RWPE2 (cell line): Measurements from ENCODE around the gene NRF1.

Experiments used
- ATAC-seq: fragments of 200-7000 bp; cut with Tn5 transposase; 3 replicates; pipeline ENCODE4 v1.9.1; 2021; ENCODE audit warnings: low read depth
- DNase-seq: peaks from one replicate; pipeline ENCODE4 v3.0.0-alpha.2; 2020; ENCODE audit warnings: low spot score
- H3K27ac ChIP-seq: fragments of 450-650 bp; 2 replicates; pipeline ENCODE4 v1.5.1; 2017; ENCODE audit warnings: mild to moderate bottlenecking; ENCODE audit not compliant: poor library complexity, severe bottlenecking
- H3K27me3 ChIP-seq: fragments of 250-450 bp; sonication (Bioruptor Pico); 2 replicates; pipeline ENCODE4 v1.5.1; 2021; ENCODE audit warnings: mild to moderate bottlenecking, moderate library complexity; ENCODE audit not compliant: insufficient read depth, poor library complexity, severe bottlenecking
- H3K36me3 ChIP-seq: fragments of 250-450 bp; sonication (Bioruptor Pico); 2 replicates; pipeline ENCODE4 v1.5.1; 2020; ENCODE audit warnings: low read depth, mild to moderate bottlenecking, moderate library complexity
- H3K4me1 ChIP-seq: fragments of 250-450 bp; sonication (Bioruptor Pico); 2 replicates; pipeline ENCODE4 v1.5.1; 2021; ENCODE audit warnings: mild to moderate bottlenecking, moderate library complexity; ENCODE audit not compliant: insufficient read depth, poor library complexity, severe bottlenecking
- H3K4me3 ChIP-seq: fragments of 250-450 bp; sonication (Bioruptor Pico); 2 replicates; pipeline ENCODE4 v1.5.1; 2021; ENCODE audit warnings: mild to moderate bottlenecking, moderate library complexity; ENCODE audit not compliant: severe bottlenecking
- H3K9me3 ChIP-seq: fragments of 250-450 bp; sonication (Bioruptor Pico); 2 replicates; pipeline ENCODE4 v1.5.1; 2021; ENCODE audit warnings: mild to moderate bottlenecking, moderate library complexity; ENCODE audit not compliant: severe bottlenecking
- CTCF ChIP-seq: fragments of 450-650 bp; IDR thresholded peaks from one replicate; pipeline ENCODE4 v1.5.1; 2017; ENCODE audit warnings: mild to moderate bottlenecking, moderate library complexity; ENCODE audit not compliant: poor library complexity, severe bottlenecking

Gene NRF1

GRCh38 chr7:129754406-129754805 lies 142.9 kb downstream of the NRF1 start:
- H3K27me3 ChIP-seq: no peaks in the 10 kb centered on the region
- H3K36me3 ChIP-seq: 0 out of 2 replicates have a peak, but pooled peaks cover 4% of the 10 kb centered on the region
- ATAC-seq: no peak
- no peak overlapping the region for H3K27ac ChIP-seq
- H3K4me3 ChIP-seq: no peak overlapping the region
- H3K4me1 ChIP-seq: no peaks in the 10 kb centered on the region
- no peaks in the 10 kb centered on the region for H3K9me3 ChIP-seq
- no peak for DNase-seq
- TF ChIP-seq CTCF: no peak

- Histone ChIP-seq H3K4me1 (no peaks in the 10 kb centered on the region), H3K27ac (no peak overlapping the region), H3K4me3 (no peak overlapping the region), H3K9me3 (no peaks in the 10 kb centered on the region), H3K27me3 (no peaks in the 10 kb centered on the region), H3K36me3 (0 out of 2 replicates have a peak, but pooled peaks cover 4% of the 10 kb centered on the region)
- no peak for TF ChIP-seq CTCF
- ATAC-seq (no peak), DNase-seq (no peak)
These were observed 146.5 kb downstream of the NRF1 start for GRCh38 chr7:129757991-129758390.

- TF ChIP-seq CTCF: no peak
- no peaks in the 10 kb centered on the region for H3K9me3 ChIP-seq
- no peak for DNase-seq
- H3K27me3 ChIP-seq: no peaks in the 10 kb centered on the region
- no peaks in the 10 kb centered on the region for H3K4me1 ChIP-seq
- no peak overlapping the region for H3K4me3 ChIP-seq
- no peak overlapping the region for H3K27ac ChIP-seq
- no peak for ATAC-seq
- no peaks in the 10 kb centered on the region for H3K36me3 ChIP-seq
These were observed 151.0 kb downstream of the NRF1 start for GRCh38 chr7:129762387-129762969.

GRCh38 chr7:129764247-129765084 lies 152.9 kb downstream of the NRF1 start:
- Histone ChIP-seq H3K4me3 (no peak overlapping the region), H3K27ac (no peak overlapping the region), H3K36me3 (no peaks in the 10 kb centered on the region), H3K9me3 (no peaks in the 10 kb centered on the region), H3K4me1 (no peaks in the 10 kb centered on the region), H3K27me3 (no peaks in the 10 kb centered on the region)
- no peak for TF ChIP-seq CTCF
- ATAC-seq: no peak
- no peak for DNase-seq

- no peaks in the 10 kb centered on the region for H3K4me1 ChIP-seq
- TF ChIP-seq CTCF: no peak
- H3K4me3 ChIP-seq: no peak overlapping the region
- no peaks in the 10 kb centered on the region for H3K27me3 ChIP-seq
- ATAC-seq (no peak), DNase-seq (no peak)
- no peaks in the 10 kb centered on the region for H3K9me3 ChIP-seq
- H3K36me3 ChIP-seq: no peaks in the 10 kb centered on the region
- H3K27ac ChIP-seq: no peak overlapping the region
These were observed 153.8 kb downstream of the NRF1 start for GRCh38 chr7:129765352-129765751.
